ENCODE results near the gene TAF11L6. TPM values are rescaled to one million over a fixed set of nuclear protein-coding genes. Genes with fewer than 3 reads are reported as not detected.
"Not testable (repeated sequence)": the region's sequence is repeated elsewhere in the genome, so short reads cannot be mapped to it uniquely, and the experiment has no call there.

The TAF11L6 gene
- total RNA-seq: not detected in 2 replicates

GRCh38 chr5:17528369-17528768, at the start of gene TAF11L6:
Gene TAF11L6 (plus strand): TSS chr5:17528669.
- not testable (repeated sequence) for DNase-seq (ENCODE audit: low read depth); H3K36me3 ChIP-seq (ENCODE audit: control insufficient read depth, insufficient read depth, low read length); H3K27me3 ChIP-seq (ENCODE audit: control insufficient read depth, insufficient read depth, low read length); H3K4me3 ChIP-seq (ENCODE audit: low read depth, low read length)

- Histone ChIP-seq H3K36me3 (ENCODE audit: control insufficient read depth, insufficient read depth, low read length) (no peaks in the 10 kb centered on the region), H3K4me3 (ENCODE audit: low read depth, low read length) (no peak overlapping the region), H3K27me3 (ENCODE audit: control insufficient read depth, insufficient read depth, low read length) (no peaks in the 10 kb centered on the region)
- no peak for TF ChIP-seq CTCF (IDR thresholded peaks at IDR 0.05; ENCODE audit: insufficient read depth, low read length, poor library complexity, severe bottlenecking)
- DNase-seq (ENCODE audit: low read depth): no peak
Measured at GRCh38 chr5:17481378-17481777, 47.1 kb upstream of the TAF11L6 start.

- H3K27me3 ChIP-seq (ENCODE audit: control insufficient read depth, insufficient read depth, low read length): no peaks in the 10 kb centered on the region
- TF ChIP-seq CTCF (IDR thresholded peaks at IDR 0.05; ENCODE audit: insufficient read depth, low read length, poor library complexity, severe bottlenecking): no peak
- no peak for DNase-seq (ENCODE audit: low read depth)
- no peak overlapping the region for H3K4me3 ChIP-seq (ENCODE audit: low read depth, low read length)
- no peaks in the 10 kb centered on the region for H3K36me3 ChIP-seq (ENCODE audit: control insufficient read depth, insufficient read depth, low read length)
Measured at GRCh38 chr5:17482790-17483189, 45.7 kb upstream of the TAF11L6 start.

GRCh38 chr5:17486464-17487173, 41.9 kb upstream of the TAF11L6 start:
- H3K27me3 ChIP-seq (ENCODE audit: control insufficient read depth, insufficient read depth, low read length); H3K36me3 ChIP-seq (ENCODE audit: control insufficient read depth, insufficient read depth, low read length); H3K4me3 ChIP-seq (ENCODE audit: low read depth, low read length); DNase-seq (ENCODE audit: low read depth): not testable (repeated sequence)

- TF ChIP-seq CTCF (IDR thresholded peaks at IDR 0.05; ENCODE audit: insufficient read depth, low read length, poor library complexity, severe bottlenecking): no peak
- DNase-seq (ENCODE audit: low read depth): no peak
- Histone ChIP-seq H3K36me3 (ENCODE audit: control insufficient read depth, insufficient read depth, low read length) (no peaks in the 10 kb centered on the region), H3K4me3 (ENCODE audit: low read depth, low read length) (no peak overlapping the region), H3K27me3 (ENCODE audit: control insufficient read depth, insufficient read depth, low read length) (no peaks in the 10 kb centered on the region)
Measured at GRCh38 chr5:17487174-17487512, 41.3 kb upstream of the TAF11L6 start.

- not testable (repeated sequence) for H3K27me3 ChIP-seq (ENCODE audit: control insufficient read depth, insufficient read depth, low read length); DNase-seq (ENCODE audit: low read depth); H3K36me3 ChIP-seq (ENCODE audit: control insufficient read depth, insufficient read depth, low read length); H3K4me3 ChIP-seq (ENCODE audit: low read depth, low read length)
Measured at GRCh38 chr5:17491257-17491656, 37.2 kb upstream of the TAF11L6 start.

GRCh38 chr5:17492770-17493169, 35.7 kb upstream of the TAF11L6 start:
- no peak for DNase-seq (ENCODE audit: low read depth)

More at GRCh38 chr5:17492770-17493169, 35.7 kb upstream of the TAF11L6 start:
- Histone ChIP-seq H3K4me3 (ENCODE audit: low read depth, low read length) (no peak overlapping the region), H3K36me3 (ENCODE audit: control insufficient read depth, insufficient read depth, low read length) (no peaks in the 10 kb centered on the region), H3K27me3 (ENCODE audit: control insufficient read depth, insufficient read depth, low read length) (no peaks in the 10 kb centered on the region)
- no peak for TF ChIP-seq CTCF (IDR thresholded peaks at IDR 0.05; ENCODE audit: insufficient read depth, low read length, poor library complexity, severe bottlenecking)
